ENCODE results near the gene TAS2R10. TPM values are rescaled to one million over a fixed set of nuclear protein-coding genes. Genes with fewer than 3 reads are reported as not detected.

Gene TAS2R10
- total RNA-seq, 6 experiments from 2014 or later, result 0.37 to 0.65 (median 0.39) TPM; not detected in 3

DNA sequence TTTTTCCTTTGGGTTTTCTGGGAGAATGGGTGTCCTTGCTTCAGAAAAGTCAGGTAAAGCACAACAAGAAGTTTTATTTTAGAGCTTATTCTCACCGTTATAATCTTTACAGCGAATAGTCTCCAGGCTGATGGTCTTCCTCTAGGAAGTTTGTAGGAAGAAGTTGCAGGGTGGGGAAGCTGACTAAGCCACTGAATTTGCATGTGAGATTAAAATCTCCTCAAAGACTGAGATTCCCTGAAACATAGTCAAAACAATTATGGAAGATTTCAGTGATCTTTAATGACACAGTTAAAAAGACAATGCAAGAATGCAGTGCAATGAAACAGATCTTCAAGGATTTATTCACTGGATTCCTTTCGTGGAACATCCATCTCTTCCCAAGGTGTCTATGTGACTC, 1.2 kb downstream of the TAS2R10 start:
- Histone ChIP-seq H3K36me3 (no peaks in the 10 kb centered on the region), H3K4me1 (no peaks in the 10 kb centered on the region), H3K27me3 (no peaks in the 10 kb centered on the region), H3K4me3 (no peak overlapping the region), H3K9me3 (no peaks in the 10 kb centered on the region), H3K27ac (no peak overlapping the region)
- intact Hi-C loops (cut with DNase I), result no loop called here
- ATAC-seq (no peak), DNase-seq (no peak)
- 84% methylated on average over 3 of the region's 3 CpGs for WGBS (ENCODE audit: insufficient coverage, low coverage, low lambda C conversion rate, missing lambda C conversion rate)
- no peak for TF ChIP-seq POLR2A (IDR thresholded peaks at IDR 0.05)
- TF ChIP-seq, protein P1, sequence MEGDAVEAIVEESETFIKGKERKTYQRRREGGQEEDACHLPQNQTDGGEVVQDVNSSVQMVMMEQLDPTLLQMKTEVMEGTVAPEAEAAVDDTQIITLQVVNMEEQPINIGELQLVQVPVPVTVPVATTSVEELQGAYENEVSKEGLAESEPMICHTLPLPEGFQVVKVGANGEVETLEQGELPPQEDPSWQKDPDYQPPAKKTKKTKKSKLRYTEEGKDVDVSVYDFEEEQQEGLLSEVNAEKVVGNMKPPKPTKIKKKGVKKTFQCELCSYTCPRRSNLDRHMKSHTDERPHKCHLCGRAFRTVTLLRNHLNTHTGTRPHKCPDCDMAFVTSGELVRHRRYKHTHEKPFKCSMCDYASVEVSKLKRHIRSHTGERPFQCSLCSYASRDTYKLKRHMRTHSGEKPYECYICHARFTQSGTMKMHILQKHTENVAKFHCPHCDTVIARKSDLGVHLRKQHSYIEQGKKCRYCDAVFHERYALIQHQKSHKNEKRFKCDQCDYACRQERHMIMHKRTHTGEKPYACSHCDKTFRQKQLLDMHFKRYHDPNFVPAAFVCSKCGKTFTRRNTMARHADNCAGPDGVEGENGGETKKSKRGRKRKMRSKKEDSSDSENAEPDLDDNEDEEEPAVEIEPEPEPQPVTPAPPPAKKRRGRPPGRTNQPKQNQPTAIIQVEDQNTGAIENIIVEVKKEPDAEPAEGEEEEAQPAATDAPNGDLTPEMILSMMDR (IDR thresholded peaks at IDR 0.05), result no peak

DNA sequence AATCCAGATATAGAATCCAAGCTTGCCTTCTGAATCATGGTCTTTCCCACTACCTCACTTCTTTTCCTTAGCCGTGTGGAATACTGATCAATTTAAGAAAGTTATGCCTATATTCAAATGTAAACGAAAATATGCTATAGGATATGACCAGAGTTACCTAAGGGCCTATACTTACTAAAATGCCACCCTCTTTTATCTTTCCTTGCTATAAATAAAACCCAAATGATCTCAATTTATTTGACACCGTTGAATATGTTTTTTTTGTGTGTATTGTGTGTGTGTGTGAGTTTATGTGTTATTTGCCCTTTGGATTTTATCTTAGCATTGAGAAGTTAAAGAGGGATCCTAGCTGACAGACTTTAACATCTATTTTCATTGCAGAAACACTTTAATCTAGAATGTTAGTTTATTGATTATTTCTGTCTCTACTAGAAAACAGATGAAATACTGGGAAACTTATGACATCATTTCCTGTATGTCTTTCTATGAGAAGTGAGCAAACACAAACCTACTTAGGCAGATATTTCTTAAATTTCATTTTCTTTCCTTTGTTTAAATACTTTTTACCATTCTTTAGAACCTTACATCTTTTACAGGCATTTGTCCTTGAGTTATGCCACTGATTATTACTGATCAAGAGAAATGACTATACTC, 14.1 kb downstream of the TAS2R10 start:
- intact Hi-C loops (cut with DNase I), result no loop called here
- Histone ChIP-seq H3K4me3 (no peak overlapping the region), H3K4me1 (no peaks in the 10 kb centered on the region), H3K36me3 (no peaks in the 10 kb centered on the region), H3K9me3 (no peaks in the 10 kb centered on the region), H3K27me3 (no peaks in the 10 kb centered on the region), H3K27ac (no peak overlapping the region)
- no peak for ATAC-seq
- TF ChIP-seq, protein P1 (IDR thresholded peaks at IDR 0.05), result no peak
- no peak for TF ChIP-seq POLR2A (IDR thresholded peaks at IDR 0.05)
- no peak for DNase-seq
- 61% methylated on average over 3 of the region's 3 CpGs for WGBS (ENCODE audit: insufficient coverage, low coverage, low lambda C conversion rate, missing lambda C conversion rate)

DNA sequence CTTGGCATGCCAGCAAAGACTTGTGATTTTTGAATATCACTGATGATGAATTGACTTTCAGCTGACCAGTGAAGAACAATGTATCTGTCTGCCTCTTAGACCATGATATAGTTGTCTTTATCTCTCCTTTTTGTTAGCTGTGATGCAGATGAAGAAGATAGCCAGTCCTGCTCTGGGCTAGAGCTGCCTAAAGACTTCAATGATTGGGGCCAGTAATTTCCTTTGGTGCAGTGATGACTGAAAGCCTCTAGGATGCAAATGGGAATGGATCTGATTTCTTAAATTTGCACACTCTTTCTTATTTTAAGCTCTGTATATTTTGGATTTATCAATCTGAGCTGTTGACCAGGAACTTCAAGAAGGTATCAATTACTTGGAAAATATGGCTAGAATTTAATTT, 16.1 kb downstream of the TAS2R10 start, which contains the start of gene TAS2R9:
Gene TAS2R9 (minus strand): TSS at position 101 of the 400 bp plus-strand sequence. CDS start 93 bp downstream, at position 8.
- H3K36me3 ChIP-seq, result no peaks in the 10 kb centered on the region
- no peaks in the 10 kb centered on the region for H3K27me3 ChIP-seq
- ATAC-seq (no peak), DNase-seq (no peak)
- intact Hi-C loops (cut with DNase I), result no loop called here
- H3K4me3 ChIP-seq, result no peak within 1 kb of the TSS
- TF ChIP-seq, protein P1 (IDR thresholded peaks at IDR 0.05), result no peak
- TF ChIP-seq POLR2A (IDR thresholded peaks at IDR 0.05), result no peak
- H3K9me3 ChIP-seq, result no peaks in the 10 kb centered on the region
- H3K27ac ChIP-seq, result no peak within 1 kb of the TSS
- H3K4me1 ChIP-seq, result no peaks in the 10 kb centered on the region

DNA sequence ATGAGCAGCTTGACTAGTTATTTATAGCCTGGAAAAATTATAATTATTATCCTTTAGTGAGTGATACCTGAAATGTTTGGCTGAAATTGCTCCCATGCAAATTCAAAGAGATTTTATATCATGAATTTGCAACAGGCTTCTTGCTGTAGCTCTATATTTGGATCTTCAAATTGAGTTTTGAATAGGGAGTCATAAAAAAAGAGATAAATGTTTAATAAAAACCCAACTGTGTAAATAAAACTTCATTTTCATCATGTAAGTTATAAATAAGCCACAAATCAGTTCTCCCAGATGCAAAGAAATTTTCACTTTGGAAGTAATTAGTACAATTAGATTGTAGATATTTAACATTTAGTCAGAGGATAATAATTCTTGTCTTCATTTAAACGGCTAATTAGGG, 19.0 kb downstream of the TAS2R10 start, which contains the start of gene TAS2R8:
Gene TAS2R8 (minus strand): TSS at position 101 of the 400 bp plus-strand sequence. CDS start 306 bp downstream, outside the sequence.
- TF ChIP-seq, protein P1 (IDR thresholded peaks at IDR 0.05), result no peak
- TF ChIP-seq POLR2A (IDR thresholded peaks at IDR 0.05), result no peak
- DNase-seq (no peak), ATAC-seq (no peak)
- Histone ChIP-seq H3K27ac (no peak within 1 kb of the TSS), H3K4me3 (no peak within 1 kb of the TSS), H3K36me3 (no peaks in the 10 kb centered on the region), H3K9me3 (no peaks in the 10 kb centered on the region), H3K4me1 (no peaks in the 10 kb centered on the region), H3K27me3 (no peaks in the 10 kb centered on the region)
- WGBS (ENCODE audit: insufficient coverage, low coverage, low lambda C conversion rate, missing lambda C conversion rate), result 57% methylated on average over 1 of the region's 1 CpG
- intact Hi-C loops (cut with DNase I), result no loop called here
